Ishikawa (cell line): ENCODE results near the gene WDR64.

Experiments
- REST ChIP-seq: IDR thresholded peaks from 2 replicates; pipeline ENCODE4 v1.6.1; 2012; ENCODE audit warnings: low read depth, mild to moderate bottlenecking
- TCF12 ChIP-seq: IDR thresholded peaks from 2 replicates; pipeline ENCODE4 v1.6.1; 2012; ENCODE audit warnings: low read depth

DNA sequence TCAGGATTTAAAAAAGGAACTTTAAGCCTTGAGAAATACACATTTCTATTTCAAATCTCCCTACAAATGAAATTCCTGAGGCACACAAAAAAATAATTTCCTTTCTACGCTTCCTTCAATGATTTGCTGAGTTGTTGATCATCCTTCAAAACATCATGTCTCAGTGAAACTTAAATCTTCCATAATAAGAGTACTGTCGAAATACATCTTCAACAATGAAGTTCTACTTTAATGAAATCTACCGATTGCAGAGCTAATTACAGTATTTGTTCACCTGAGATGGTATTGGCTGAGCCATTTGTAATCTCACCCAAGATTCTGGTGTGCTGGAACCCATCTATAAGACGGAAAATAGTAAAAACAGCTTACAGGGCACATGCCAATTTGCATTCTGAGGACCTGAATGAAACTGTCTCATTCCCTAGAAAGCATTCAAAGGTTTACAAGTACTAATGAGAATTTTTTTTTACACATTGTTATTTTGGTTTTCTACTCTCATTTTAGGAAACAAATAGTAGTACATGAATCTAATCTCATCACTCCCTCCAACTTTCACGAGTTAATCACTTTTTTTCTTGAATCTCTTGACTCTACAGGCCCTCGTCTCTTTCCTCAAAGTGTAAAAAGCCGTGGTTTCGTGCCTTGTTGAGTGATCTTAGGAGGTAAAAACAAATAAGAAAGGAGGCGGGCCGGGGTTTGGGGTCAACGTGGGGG lies 13.0 kb upstream of the WDR64 start:
- TF ChIP-seq TCF12 (no peak), REST (no peak)
